Heart right ventricle (tissue), 16 donors: ENCODE results near the gene CSRP1. TPM values are rescaled to one million over a fixed set of nuclear protein-coding genes. Genes with fewer than 3 reads are reported as not detected.

Experiments
- ATAC-seq, 8 donors: fragments of 200-7000 bp; cut with Tn5 transposase; one replicate each; pipeline ENCODE4 v1.9.1; 2020; ENCODE audit warnings: mild to moderate bottlenecking in 8 of 8, moderate library complexity in 8 of 8, moderate number of reproducible peaks in 1 of 8
- DNase-seq, 2 donors: peaks; one replicate each; pipeline ENCODE4 v3.0.0-alpha.2; 2020
- H3K27ac ChIP-seq, 10 donors: fragments of 200-600 bp; sonication (generic) in 2 of 10; one replicate each; pipeline versions ENCODE4 v1.5.0 to v1.8.0; 2020 to 2022; ENCODE audit warnings: mild to moderate bottlenecking in 3 of 10
- H3K27me3 ChIP-seq, 7 donors: fragments of 200-600 bp; one replicate each; pipeline ENCODE4 v1.8.0; 2021 to 2022; ENCODE audit warnings: mild to moderate bottlenecking in 2 of 7
- H3K36me3 ChIP-seq, 9 donors: fragments of 200-600 bp; sonication (generic) in 1 of 9; one replicate each; pipeline versions ENCODE4 v1.5.0 to v1.8.0; 2020 to 2022; ENCODE audit warnings: mild to moderate bottlenecking in 2 of 9
- H3K4me1 ChIP-seq, 9 donors: fragments of 200-600 bp; sonication (generic) in 1 of 9; one replicate each; pipeline versions ENCODE4 v1.5.0 to v1.8.0; 2020 to 2022; ENCODE audit warnings: mild to moderate bottlenecking in 4 of 9
- H3K4me3 ChIP-seq, 10 donors: fragments of 200-600 bp; sonication (generic) in 2 of 10; one replicate each; pipeline versions ENCODE4 v1.5.0 to v1.8.0; 2020 to 2022; ENCODE audit warnings: mild to moderate bottlenecking in 7 of 10, moderate library complexity in 2 of 10
- H3K9me3 ChIP-seq, 11 donors: fragments of 200-600 bp in 10 of 11; sonication (generic) in 2 of 11; one replicate each; pipeline versions ENCODE4 v1.5.0 to v1.8.0; 2013 to 2022; ENCODE audit warnings: mild to moderate bottlenecking in 2 of 11, control low read depth in 1 of 11, moderate library complexity in 1 of 11
- CTCF ChIP-seq, 9 donors: fragments of 200-600 bp; sonication (generic) in 2 of 9; IDR thresholded peaks; one replicate each; pipeline versions ENCODE4 v1.5.0 to v1.8.0; 2021 to 2022; ENCODE audit warnings: antibody characterized with exemption in 9 of 9, mild to moderate bottlenecking in 5 of 9, moderate library complexity in 1 of 9
- WGBS, 2 donors: extraction: QIAGEN DNeasy Blood & Tissue Kit; methylation state at CpG; one replicate each; pipeline ENCODE4 v1.1.7; 2013; ENCODE audit warnings: inconsistent platforms in 1 of 2; 5-methylcytosine and 5-hydroxymethylcytosine counted together
- intact Hi-C, 10 donors: fragments of 100-400 bp; cut with DNase I; formaldehyde crosslinking; loops; one replicate each; pipeline versions ENCODE4 v1.11.1 to v1.14.2; 2022
- polyA plus RNA-seq, 2 donors: library from polyadenylated mRNA; stranded (reverse); fragments of 200-250 nt; gene quantifications; one replicate each; pipeline ENCODE4 v1.2.3, GENCODE V29; 2013
- total RNA-seq, 10 donors: library from RNA; stranded (reverse); fragmentation: NEBNext Ultra II Directional in 3 of 10; extraction: Animal tissue kit (Norgen Biotek cat#: 25700) in 3 of 10; gene quantifications; one replicate each; pipeline versions ENCODE4 v1.2.1 to v1.2.4, GENCODE V29; 2021 to 2023
- donor health status: Arrhythmogenic right ventricular cardiomyopathy.
- donor health status: ischemic (EF 13 %, LVEDD 7.1; RV severe dilation, severe dysfunction).
- donor health status: healthy with polysubstance abuse.
- donor health status: DM: no; HTN: yes; CAD: no.
- donor health status: DM: no; HTN: no; CAD: no.
- donor health status: ischemic (EF 25% LVEDD 6.9; RV normal size, moderate dysfunction).
- donor health status: ischemic (EF 25% LVEDD 5.7; RV mildly dilated, moderate dysfunction).
- donor health status: healthy.
- donor health status: DM: yes; HTN: yes; CAD: no.
- donor health status: Ischemic cardiomyopathy.
- donor health status: ischemic (EF 35%, LVEDD 5.7; RV mildly dilated, moderate dysfunction).
- donor health status: nonischemic (EF 11% LVEDD 7.7; RV severe dilation, severe dysfunction).
- donor health status: DM: yes; HTN: yes; CAD: no.
- donor health status: PGD.
- donor health status: ischemic (EF 29% LVEDD 5.4; RV normal size, mild dysfunction).
- donor health status: nonischemic (EF 23%, LVEDD 6.1; RV moderate dilation, normal function).

CSRP1 gene
- total and polyA plus RNA-seq, 12 donors = 48.1 to 104 (median 67.7) TPM

GRCh38 chr1:201535046-201535918 is 28.4 kb upstream of the CSRP1 start:
- H3K27me3 ChIP-seq = peaks cover 0 to 5% (median 0%) of the 10 kb centered on the region in 7 donors
- peaks cover 17 to 86% (median 57%) of the 10 kb centered on the region in 9 donors for H3K4me1 ChIP-seq

GRCh38 chr1:201533836-201534235 is 26.9 kb upstream of the CSRP1 start:
- Histone ChIP-seq H3K4me1 (peaks cover 17 to 78% (median 52%) of the 10 kb centered on the region in 9 donors), H3K9me3 (no peaks in the 10 kb centered on the region), H3K4me3 (no peak overlapping the region), H3K27me3 (no peaks in the 10 kb centered on the region), H3K36me3 (no peaks in the 10 kb centered on the region), H3K27ac (no peak overlapping the region)
- intact Hi-C loops = loop anchor here in 5 of 10 donors (2.0 to 10.0 kb wide), 5 partner anchors 25 to 441 kb away; no protein-coding TSS in a partner anchor
- 58 to 73% methylated on average over 4 of the region's 4 CpGs for WGBS, 2 donors
- ATAC-seq (no peak), DNase-seq (no peak)
- no peak for TF ChIP-seq CTCF (IDR thresholded peaks at IDR 0.05)

More at GRCh38 chr1:201535046-201535918, 28.4 kb upstream of the CSRP1 start:
- WGBS, 2 donors = 63 to 75% methylated on average over 6 of the region's 6 CpGs
- no peaks in the 10 kb centered on the region for H3K36me3 ChIP-seq
- intact Hi-C loops = loop anchor here in 3 of 10 donors (10.0 kb wide), 2 partner anchors 340 to 440 kb away; no protein-coding TSS in a partner anchor
- no peaks in the 10 kb centered on the region for H3K9me3 ChIP-seq
- no peak for ATAC-seq
- DNase-seq = no peak
- H3K27ac ChIP-seq = peak overlapping the region in 9 of 10 donors; percentile 1 to 93 (median 42)
- no peak overlapping the region for H3K4me3 ChIP-seq
- TF ChIP-seq CTCF (IDR thresholded peaks at IDR 0.05) = no peak

GRCh38 chr1:201531551-201532425 is 24.9 kb upstream of the CSRP1 start:
- no peak for TF ChIP-seq CTCF (IDR thresholded peaks at IDR 0.05)
- no peaks in the 10 kb centered on the region for H3K36me3 ChIP-seq
- peak in 1 of 2 donors; percentile 62 for DNase-seq
- WGBS, 2 donors = 59 to 69% methylated on average over 9 of the region's 9 CpGs
- H3K27me3 ChIP-seq = no peaks in the 10 kb centered on the region
- ATAC-seq = peak; percentile 12 to 66 (median 50)
- H3K9me3 ChIP-seq = no peaks in the 10 kb centered on the region
- intact Hi-C loops = loop anchor here in 7 of 10 donors (2.0 to 10.0 kb wide), 9 partner anchors 27 to 443 kb away; no protein-coding TSS in a partner anchor
- H3K4me1 ChIP-seq = peaks cover 11 to 59% (median 37%) of the 10 kb centered on the region in 9 donors
- no peak overlapping the region for H3K4me3 ChIP-seq
- H3K27ac ChIP-seq = peak overlapping the region; percentile 4 to 92 (median 73)
